HEK293 (cell line): ENCODE measurements around the gene PCF11.
A peak's percentile ranks its signal among the peaks of the same experiment; 100 is the strongest.

Experiments
- CTCF ChIA-PET: fragments of 350-600 bp; formaldehyde crosslinking; extraction: SDS; loops from one replicate; lab custom pipeline; 2021; ENCODE audit warnings: antibody characterized with exemption; lab: Yijun Ruan, JAX
- POLR2A ChIA-PET: fragments of 300-600 bp; formaldehyde crosslinking; extraction: SDS; loops from one replicate; lab custom pipeline; 2020; ENCODE audit warnings: antibody characterized with exemption, inconsistent platforms; lab: Yijun Ruan, JAX
- H3K27ac ChIP-seq: fragments of 200-500 bp; sonication (Bioruptor generic); 2 replicates; pipeline ENCODE4 v1.5.1; 2014; ENCODE audit warnings: low read depth, low read length, control low read depth, inconsistent platforms; ENCODE audit errors: extremely low read depth
- H3K36me3 ChIP-seq, 2 experiments: fragments of 200-500 bp in 1 of 2; sonication (Bioruptor generic) in 1 of 2; 1 replicate in 1 of 2; 2 replicates in 1 of 2; pipeline ENCODE4 v1.5.1; 2014 to 2017; ENCODE audit warnings: inconsistent platforms in 2 of 2, low read length in 2 of 2; ENCODE audit not compliant: control insufficient read depth in 2 of 2, insufficient read depth in 1 of 2
- H3K4me1 ChIP-seq: fragments of 200-500 bp; sonication (Bioruptor generic); 2 replicates; pipeline ENCODE4 v1.5.1; 2014; ENCODE audit warnings: mild to moderate bottlenecking, low read length, inconsistent platforms; ENCODE audit not compliant: control insufficient read depth, insufficient read depth
- H3K4me3 ChIP-seq: 2 replicates; pipeline ENCODE4 v1.5.1; 2011; ENCODE audit warnings: low read depth, mild to moderate bottlenecking, control low read depth, low read length, moderate library complexity
- H3K9me3 ChIP-seq: fragments of 200-500 bp; sonication (Bioruptor generic); 2 replicates; pipeline ENCODE4 v1.5.1; 2014; ENCODE audit warnings: low read depth, low read length, inconsistent platforms; ENCODE audit not compliant: control insufficient read depth, insufficient read depth
- BCL6B ChIP-seq: fragments of 450-650 bp; formaldehyde crosslinking; IDR thresholded peaks from 2 replicates; pipeline ENCODE4 v1.5.1; 2017; ENCODE audit warnings: missing biosample characterization, missing genetic modification characterization
- KLF7 ChIP-seq: fragments of 450-650 bp; formaldehyde crosslinking; IDR thresholded peaks from 2 replicates; pipeline ENCODE4 v1.5.1; 2016; ENCODE audit warnings: missing biosample characterization, missing genetic modification characterization, borderline replicate concordance
- OSR2 ChIP-seq: fragments of 450-650 bp; formaldehyde crosslinking; IDR thresholded peaks from 2 replicates; pipeline ENCODE4 v1.5.1; 2016; ENCODE audit warnings: missing biosample characterization, missing genetic modification characterization
- OVOL3 ChIP-seq: fragments of 450-650 bp; formaldehyde crosslinking; IDR thresholded peaks from 2 replicates; pipeline ENCODE4 v1.5.1; 2016; ENCODE audit warnings: missing biosample characterization, missing genetic modification characterization
- ZBTB6 ChIP-seq: fragments of 450-650 bp; formaldehyde crosslinking; IDR thresholded peaks from 2 replicates; pipeline ENCODE4 v1.5.1; 2017; ENCODE audit warnings: missing biosample characterization, missing genetic modification characterization
- ZNF2 ChIP-seq: fragments of 450-650 bp; formaldehyde crosslinking; IDR thresholded peaks from 2 replicates; pipeline ENCODE4 v1.5.1; 2016; ENCODE audit warnings: missing biosample characterization, missing genetic modification characterization
- ZNF280C ChIP-seq: fragments of 450-650 bp; formaldehyde crosslinking; IDR thresholded peaks from 2 replicates; pipeline ENCODE4 v1.5.1; 2016; ENCODE audit warnings: missing biosample characterization, missing genetic modification characterization
- ZNF362 ChIP-seq: fragments of 450-650 bp; formaldehyde crosslinking; IDR thresholded peaks from 2 replicates; pipeline ENCODE4 v1.5.1; 2016; ENCODE audit warnings: missing biosample characterization, missing genetic modification characterization
- ZNF48 ChIP-seq: fragments of 450-650 bp; formaldehyde crosslinking; IDR thresholded peaks from 2 replicates; pipeline ENCODE4 v1.5.1; 2016; ENCODE audit warnings: missing biosample characterization, missing genetic modification characterization
- ZNF555 ChIP-seq: fragments of 450-650 bp; formaldehyde crosslinking; conservative IDR thresholded peaks from 2 replicates; pipeline ENCODE4 v1.5.1; 2017; ENCODE audit warnings: missing biosample characterization, mild to moderate bottlenecking, missing genetic modification characterization, inconsistent platforms
- ZNF560 ChIP-seq: fragments of 450-650 bp; formaldehyde crosslinking; IDR thresholded peaks from 2 replicates; pipeline ENCODE4 v1.5.1; 2017; ENCODE audit warnings: missing biosample characterization, missing genetic modification characterization, borderline replicate concordance
- ZNF596 ChIP-seq: fragments of 450-650 bp; IDR thresholded peaks from 2 replicates; pipeline ENCODE4 v1.5.0; 2018; ENCODE audit warnings: missing biosample characterization, mild to moderate bottlenecking, missing genetic modification characterization, moderate library complexity
- ZNF664 ChIP-seq: fragments of 450-650 bp; formaldehyde crosslinking; IDR thresholded peaks from 2 replicates; pipeline ENCODE4 v1.5.1; 2016; ENCODE audit warnings: missing biosample characterization, missing genetic modification characterization
- ZNF791 ChIP-seq: fragments of 450-650 bp; formaldehyde crosslinking; IDR thresholded peaks from 2 replicates; pipeline ENCODE4 v1.5.1; 2016; ENCODE audit warnings: missing biosample characterization, missing genetic modification characterization
- ZXDB ChIP-seq: fragments of 450-650 bp; formaldehyde crosslinking; IDR thresholded peaks from 2 replicates; pipeline ENCODE4 v1.5.1; 2016; ENCODE audit warnings: missing biosample characterization, missing genetic modification characterization
- TF ChIP-seq, protein P1 (sequence below): fragments of 450-650 bp; formaldehyde crosslinking; IDR thresholded peaks from 2 replicates; pipeline ENCODE4 v1.5.1; 2016; ENCODE audit warnings: missing biosample characterization, missing genetic modification characterization

PCF11 gene

DNA sequence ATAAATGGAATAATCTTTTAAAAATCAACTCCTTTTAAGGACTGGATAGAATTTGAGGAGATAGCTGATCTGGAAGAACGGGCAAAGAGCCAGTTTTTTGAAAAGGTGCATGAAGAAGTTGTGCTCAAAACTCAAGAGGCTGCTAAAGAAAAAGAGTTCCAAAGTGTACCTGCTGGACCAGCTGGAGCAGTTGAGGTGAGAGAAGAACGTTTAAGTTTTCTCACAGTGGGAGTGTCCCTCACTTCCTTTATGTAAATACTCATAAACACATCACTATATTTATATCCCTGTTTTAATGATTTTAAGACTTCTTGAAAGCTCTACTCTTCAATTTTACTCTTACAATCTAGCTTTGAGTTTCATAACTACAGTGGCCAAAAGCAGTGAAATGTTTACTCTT, 24.9 kb downstream of the PCF11 start:
- ChIA-PET CTCF (interaction anchor here (0.6 kb wide), 1 partner anchor 57 kb away, joined by 3 read pairs; no protein-coding TSS in a partner anchor), POLR2A (interaction anchor here (1.4 kb wide), 1 partner anchor 25 kb away, joined by 4 read pairs; the partner anchor contains the start of gene PCF11)
- no peaks in the 10 kb centered on the region for H3K9me3 ChIP-seq
- no peaks in the 10 kb centered on the region for H3K4me1 ChIP-seq
- TF ChIP-seq ZNF596 (tag by site-specific recombination) (no peak), ZNF48 (tag by site-specific recombination) (no peak), ZBTB6 (tag by site-specific recombination) (no peak), ZNF362 (no peak), OVOL3 (no peak), ZNF560 (tag by site-specific recombination) (no peak)
- peaks cover 56 to 84% of the 10 kb centered on the region in 2 experiments for H3K36me3 ChIP-seq
- H3K27ac ChIP-seq, result no peak overlapping the region
- H3K4me3 ChIP-seq, result no peak overlapping the region

- CTCF ChIA-PET, result interaction anchor here (0.6 kb wide), 1 partner anchor 221 kb away, joined by 3 read pairs; no protein-coding TSS in a partner anchor
- H3K36me3 ChIP-seq, result peaks cover 26 to 87% of the 10 kb centered on the region in 2 experiments
- POLR2A ChIA-PET, result no interaction called here
- H3K27ac ChIP-seq, result no peak overlapping the region
- no peak overlapping the region for H3K4me3 ChIP-seq
- H3K9me3 ChIP-seq, result no peaks in the 10 kb centered on the region
- H3K4me1 ChIP-seq, result no peaks in the 10 kb centered on the region
- TF ChIP-seq OSR2 (tag by site-specific recombination) (no peak), ZNF362 (no peak), ZNF664 (peak; percentile 87), ZNF791 (no peak), KLF7 (tag by site-specific recombination) (no peak), BCL6B (tag by site-specific recombination) (no peak)
- TF ChIP-seq, protein P1, sequence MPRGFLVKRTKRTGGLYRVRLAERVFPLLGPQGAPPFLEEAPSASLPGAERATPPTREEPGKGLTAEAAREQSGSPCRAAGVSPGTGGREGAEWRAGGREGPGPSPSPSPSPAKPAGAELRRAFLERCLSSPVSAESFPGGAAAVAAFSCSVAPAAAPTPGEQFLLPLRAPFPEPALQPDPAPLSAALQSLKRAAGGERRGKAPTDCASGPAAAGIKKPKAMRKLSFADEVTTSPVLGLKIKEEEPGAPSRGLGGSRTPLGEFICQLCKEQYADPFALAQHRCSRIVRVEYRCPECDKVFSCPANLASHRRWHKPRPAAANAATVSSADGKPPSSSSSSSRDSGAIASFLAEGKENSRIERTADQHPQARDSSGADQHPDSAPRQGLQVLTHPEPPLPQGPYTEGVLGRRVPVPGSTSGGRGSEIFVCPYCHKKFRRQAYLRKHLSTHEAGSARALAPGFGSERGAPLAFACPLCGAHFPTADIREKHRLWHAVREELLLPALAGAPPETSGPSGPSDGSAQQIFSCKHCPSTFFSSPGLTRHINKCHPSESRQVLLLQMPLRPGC (tag by site-specific recombination), result no peak
Observed at GRCh38 chr11:83185767-83186166, 28.8 kb downstream of the PCF11 start.

DNA sequence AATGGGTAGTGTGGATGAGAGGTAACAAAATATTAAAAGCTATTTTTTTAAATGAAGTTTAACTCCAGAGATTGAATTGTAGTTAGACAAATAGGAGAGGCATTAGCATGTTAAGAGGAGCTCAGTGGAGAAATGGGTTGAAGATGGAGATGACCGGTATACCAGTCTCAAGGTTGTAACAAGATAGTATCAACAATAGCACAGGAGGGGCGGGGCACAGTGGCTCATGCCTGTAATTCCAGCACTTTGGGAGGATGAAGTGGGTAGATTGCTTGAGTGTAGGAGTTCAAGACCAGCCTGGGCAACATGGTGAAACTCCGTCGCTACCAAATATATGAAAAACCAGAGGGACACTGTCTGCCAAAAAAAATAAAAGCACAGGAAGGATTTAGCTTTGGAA, 30.5 kb downstream of the PCF11 start:
- ChIA-PET POLR2A (interaction anchor here (2.3 kb wide), 1 partner anchor 31 kb away, joined by 11 read pairs; the partner anchor contains the start of gene PCF11), CTCF (interaction anchor here (0.6 to 1.1 kb wide), 3 partner anchors 15 to 536 kb away, joined by 3 to 4 read pairs (median 3); no protein-coding TSS in a partner anchor)
- H3K4me1 ChIP-seq, result no peaks in the 10 kb centered on the region
- H3K27ac ChIP-seq, result no peak overlapping the region
- H3K9me3 ChIP-seq, result no peaks in the 10 kb centered on the region
- H3K4me3 ChIP-seq, result no peak overlapping the region
- H3K36me3 ChIP-seq, result peaks cover 16 to 92% of the 10 kb centered on the region in 2 experiments
- TF ChIP-seq ZXDB (no peak), ZNF555 (tag by site-specific recombination) (no peak), ZNF2 (tag by site-specific recombination) (no peak), ZNF280C (tag by site-specific recombination) (no peak)
